Epithelial cell of esophagus (primary cell): ENCODE data around the gene SCFD1.
"Not testable (repeated sequence)": the region's sequence is repeated elsewhere in the genome, so short reads cannot be mapped to it uniquely, and the experiment has no call there.

Source experiments
- DNase-seq: peaks from one replicate; pipeline ENCODE4 v3.0.0; 2010; ENCODE audit warnings: low read depth
- H3K4me3 ChIP-seq: 2 replicates; pipeline ENCODE4 v1.5.1; 2011; ENCODE audit warnings: mild to moderate bottlenecking, low read length, control low read depth
- CTCF ChIP-seq: IDR thresholded peaks from 2 replicates; pipeline ENCODE4 v1.5.1; 2011; ENCODE audit warnings: low read depth, mild to moderate bottlenecking, low read length, control low read depth, inconsistent platforms; ENCODE audit not compliant: insufficient read depth; ENCODE audit errors: missing control alignments

The SCFD1 gene

GRCh38 chr14:30600922-30601918 is 20.9 kb upstream of the SCFD1 start:
- no peak for DNase-seq
- no peak for TF ChIP-seq CTCF
- no peak overlapping the region for H3K4me3 ChIP-seq

GRCh38 chr14:30603402-30603801 is 18.7 kb upstream of the SCFD1 start:
- DNase-seq: peak; percentile 23
- no peak overlapping the region for H3K4me3 ChIP-seq
- TF ChIP-seq CTCF: no peak

- DNase-seq, H3K4me3 ChIP-seq: not testable (repeated sequence)
Observed at GRCh38 chr14:30604696-30605095, 17.4 kb upstream of the SCFD1 start.

- DNase-seq: peak; percentile 45
- no peak overlapping the region for H3K4me3 ChIP-seq
- TF ChIP-seq CTCF: no peak
Observed at GRCh38 chr14:30607156-30607780, 14.9 kb upstream of the SCFD1 start.

GRCh38 chr14:30608533-30609006 is 13.5 kb upstream of the SCFD1 start:
- DNase-seq: peak; percentile 65
- TF ChIP-seq CTCF: peak; percentile 36
- H3K4me3 ChIP-seq: no peak overlapping the region

- TF ChIP-seq CTCF: peak; percentile 25
- peak; percentile 83 for DNase-seq
- H3K4me3 ChIP-seq: no peak overlapping the region
Observed at GRCh38 chr14:30610787-30611343, 11.3 kb upstream of the SCFD1 start.

GRCh38 chr14:30614155-30614554 is 8.0 kb upstream of the SCFD1 start:
- no peak for TF ChIP-seq CTCF
- no peak for DNase-seq

More at GRCh38 chr14:30614155-30614554, 8.0 kb upstream of the SCFD1 start:
- H3K4me3 ChIP-seq: no peak overlapping the region
